Cardiac fibroblast (primary cell): ENCODE measurements around the gene TRAPPC2.
A peak's percentile ranks its signal among the peaks of the same experiment; 100 is the strongest.
"Not testable (repeated sequence)": the region's sequence is repeated elsewhere in the genome, so short reads cannot be mapped to it uniquely, and the experiment has no call there.

Experiments
- DNase-seq, 2 donors: peaks; one replicate each; pipeline versions ENCODE4 v3.0.0 to v3.0.0-alpha.2; 2010; ENCODE audit warnings: low read depth in 2 of 2
- H3K4me3 ChIP-seq, 2 donors: replicated peaks in 1 of 2; 1 replicate in 1 of 2; 2 replicates in 1 of 2; pipeline ENCODE4 v1.5.1; 2011; ENCODE audit warnings: low read depth in 2 of 2, low read length in 2 of 2, mild to moderate bottlenecking in 2 of 2, moderate library complexity in 1 of 2
- CTCF ChIP-seq: IDR thresholded peaks from one replicate; pipeline ENCODE4 v1.5.1; 2011; ENCODE audit warnings: low read depth, mild to moderate bottlenecking, low read length, inconsistent platforms

The TRAPPC2 gene

DNA sequence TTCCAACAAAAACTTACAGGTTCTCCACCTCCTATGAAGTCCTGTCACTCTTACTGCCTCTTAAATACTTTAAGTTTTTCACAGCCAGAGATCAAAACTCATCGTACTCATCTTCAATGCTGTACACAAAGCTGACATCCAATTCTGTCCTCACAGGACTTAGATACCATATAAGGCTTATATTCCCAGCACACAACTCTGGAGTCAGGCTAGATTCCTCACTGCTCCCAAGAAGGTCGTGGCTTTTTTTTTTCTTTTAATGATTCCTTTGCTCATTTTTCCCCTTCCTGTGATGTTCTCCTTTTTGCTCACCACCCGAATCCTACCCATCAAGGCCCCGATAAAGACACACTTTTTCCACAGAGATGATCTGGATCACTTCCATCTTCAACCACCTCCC, 914 bp downstream of the TRAPPC2 start:
- no peak for TF ChIP-seq CTCF
- H3K4me3 ChIP-seq = peak overlapping the region; percentile 76
- no peak for DNase-seq

- no peak for TF ChIP-seq CTCF
- peak in 1 of 2 donors; percentile 9 for DNase-seq
- H3K4me3 ChIP-seq = no peak overlapping the region
Measured at GRCh38 chrX:13732246-13733067, 2.0 kb downstream of the TRAPPC2 start.

- not testable (repeated sequence) for DNase-seq, H3K4me3 ChIP-seq
Measured at GRCh38 chrX:13730523-13730922, 3.9 kb downstream of the TRAPPC2 start.

GRCh38 chrX:13726583-13726982, 7.8 kb downstream of the TRAPPC2 start:
- H3K4me3 ChIP-seq, DNase-seq: not testable (repeated sequence)

DNA sequence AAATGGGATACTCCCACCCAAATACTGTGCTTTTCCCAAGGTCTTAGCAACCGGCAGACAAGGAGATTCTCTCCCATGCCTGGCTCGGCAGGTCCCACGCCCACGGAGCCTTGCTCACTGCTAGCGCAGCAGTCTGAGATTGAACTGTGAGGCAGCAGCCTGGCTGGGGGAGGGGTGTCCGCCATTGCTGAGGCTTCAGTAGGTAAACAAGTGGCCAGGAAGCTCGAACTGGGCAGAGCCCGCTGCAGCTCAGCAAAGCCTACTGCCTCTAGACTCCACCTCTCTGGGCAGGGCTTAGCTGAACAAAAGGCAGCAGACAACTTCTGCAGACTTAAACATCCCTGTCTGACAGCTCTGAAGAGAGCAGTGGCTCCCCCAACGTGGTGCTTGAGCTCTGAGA, 9.5 kb downstream of the TRAPPC2 start:
- DNase-seq, H3K4me3 ChIP-seq: not testable (repeated sequence)

- TF ChIP-seq CTCF = no peak
- H3K4me3 ChIP-seq = no peak overlapping the region
- peak; percentile 51 to 58 for DNase-seq
Measured at GRCh38 chrX:13721819-13722519, 12.5 kb downstream of the TRAPPC2 start.

GRCh38 chrX:13721371-13721770, 13.0 kb downstream of the TRAPPC2 start:
- no peak for DNase-seq

More at GRCh38 chrX:13721371-13721770, 13.0 kb downstream of the TRAPPC2 start:
- TF ChIP-seq CTCF = no peak
- no peak overlapping the region for H3K4me3 ChIP-seq
